T-helper 1 cell (primary cell): Measurements from ENCODE around the gene GRID1.

Source experiments
- DNase-seq, 5 donors: peaks; one replicate each; pipeline ENCODE4 v3.0.0-alpha.2; 2012 to 2020

Gene GRID1

DNA sequence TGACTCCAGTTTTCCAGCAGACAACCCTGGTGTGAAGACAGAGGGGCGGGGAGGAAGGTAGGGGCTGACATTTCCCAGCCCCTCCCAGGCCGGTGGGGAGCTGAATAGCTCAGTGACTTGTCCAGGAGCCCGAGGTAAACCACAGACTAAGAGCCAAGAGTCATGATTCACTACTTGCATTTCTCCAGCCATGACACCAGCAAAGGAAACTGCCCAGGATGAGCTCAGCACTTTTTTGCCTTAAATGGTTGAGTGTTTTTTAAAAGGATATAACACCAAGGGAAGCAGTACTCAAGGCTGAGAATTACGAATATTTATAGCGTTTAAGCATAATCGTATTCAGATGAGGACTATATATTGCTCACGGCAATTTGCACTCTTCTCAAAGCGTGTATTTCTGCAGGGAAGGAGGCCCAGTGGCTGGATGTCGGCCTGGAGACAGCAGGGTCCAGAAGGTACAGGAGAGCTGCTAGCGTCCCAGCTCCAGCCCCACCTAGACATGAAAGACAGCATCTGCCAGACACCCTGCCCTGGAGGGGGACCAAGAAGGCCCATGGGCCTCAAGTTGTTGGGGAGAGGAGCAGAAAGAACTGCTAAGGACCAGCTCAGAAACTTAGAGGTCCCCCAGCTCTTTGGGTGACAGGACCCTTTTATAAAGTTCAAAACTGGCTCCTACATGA, 141.4 kb downstream of the GRID1 start:
- DNase-seq, result no peak

DNA sequence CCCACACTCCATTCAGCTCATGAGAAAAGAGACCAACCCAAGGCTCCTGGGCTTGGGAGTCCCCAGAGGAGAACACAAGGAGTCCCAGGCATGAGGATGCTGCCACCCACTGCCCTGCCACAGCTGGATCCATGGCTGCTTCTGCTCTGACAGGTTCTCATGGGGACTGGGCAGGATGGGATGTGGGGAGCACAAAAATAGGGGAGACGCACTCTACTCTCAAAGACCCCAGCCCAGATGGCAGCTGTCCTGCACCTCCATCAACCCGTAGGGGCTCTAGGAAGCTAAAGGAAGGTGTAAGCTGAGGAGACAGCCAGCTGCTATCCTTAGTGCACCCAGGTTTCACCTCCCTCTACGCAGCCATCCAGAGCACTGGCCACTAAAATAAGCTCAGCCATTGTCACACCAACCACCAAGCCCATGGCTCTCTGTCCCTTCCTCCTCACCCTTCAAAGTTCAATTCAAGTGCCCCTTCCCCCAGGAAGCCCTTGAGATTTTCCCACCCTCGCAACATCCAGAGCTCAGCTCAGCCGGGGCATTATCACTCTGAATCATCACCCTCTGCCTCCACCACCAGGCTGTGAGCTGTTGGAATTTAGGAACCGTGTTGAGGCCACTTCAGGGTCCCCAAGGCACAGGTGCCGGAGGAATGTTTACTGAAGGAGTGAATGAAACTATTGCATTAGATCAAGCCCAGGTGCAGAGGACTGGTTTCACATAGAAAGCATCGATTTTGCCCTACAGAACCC, 142.1 kb downstream of the GRID1 start:
- no peak for DNase-seq

DNA sequence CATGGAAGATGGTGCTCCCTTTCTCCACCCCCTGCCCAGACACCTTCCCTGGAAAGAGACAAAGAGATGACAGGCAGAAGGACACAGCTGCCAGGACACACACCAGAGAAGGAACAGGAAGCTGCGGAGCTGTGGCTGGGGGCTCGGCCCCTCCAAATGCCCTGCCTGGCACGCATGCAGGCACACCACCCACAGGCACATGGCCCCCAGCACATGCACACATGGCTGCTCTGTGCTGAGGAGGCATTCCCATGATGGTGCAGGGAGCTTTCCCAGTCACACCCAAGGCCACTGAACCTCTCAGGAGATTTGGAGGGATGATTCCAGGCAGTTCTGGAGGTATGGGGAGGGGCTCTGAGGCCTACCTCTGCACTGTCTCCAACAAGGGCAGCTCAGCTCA, 143.3 kb downstream of the GRID1 start:
- no peak for DNase-seq

DNA sequence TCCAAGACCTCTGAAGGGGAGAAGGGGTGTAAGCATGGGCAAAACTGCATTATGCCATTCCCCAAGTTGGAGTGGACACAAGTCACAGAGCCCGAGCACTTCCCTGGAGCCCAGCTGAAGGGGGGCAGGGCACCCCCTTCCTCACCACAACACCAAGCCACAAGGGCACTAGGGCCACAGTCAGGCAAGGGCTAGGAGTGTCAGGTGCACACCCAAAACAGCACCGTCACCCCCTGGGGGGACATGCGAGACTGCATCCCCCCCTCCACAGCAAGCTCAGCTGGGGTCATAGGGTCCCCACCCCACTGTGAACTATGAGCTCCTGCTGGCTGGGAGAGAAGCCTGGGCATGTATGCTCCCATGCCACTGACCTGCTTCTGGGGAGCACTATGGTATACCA, 143.9 kb downstream of the GRID1 start:
- DNase-seq, result no peak

DNA sequence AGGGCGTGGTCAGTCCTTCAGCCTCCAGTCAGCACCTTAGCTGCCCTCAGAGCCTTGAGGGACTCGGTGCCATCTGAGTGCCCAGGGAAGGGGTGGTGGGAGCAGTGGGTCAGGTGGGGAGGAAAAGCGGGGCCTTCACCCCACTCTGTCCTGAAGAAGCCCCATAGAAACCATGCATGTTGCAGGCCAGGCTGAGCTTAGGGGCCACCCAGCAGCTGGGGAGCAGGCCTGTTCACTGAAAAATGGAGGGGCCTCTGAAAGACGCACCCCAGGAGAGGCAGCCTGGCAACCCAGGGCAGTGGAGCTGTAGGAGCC, 144.3 kb downstream of the GRID1 start:
- DNase-seq, result no peak

DNA sequence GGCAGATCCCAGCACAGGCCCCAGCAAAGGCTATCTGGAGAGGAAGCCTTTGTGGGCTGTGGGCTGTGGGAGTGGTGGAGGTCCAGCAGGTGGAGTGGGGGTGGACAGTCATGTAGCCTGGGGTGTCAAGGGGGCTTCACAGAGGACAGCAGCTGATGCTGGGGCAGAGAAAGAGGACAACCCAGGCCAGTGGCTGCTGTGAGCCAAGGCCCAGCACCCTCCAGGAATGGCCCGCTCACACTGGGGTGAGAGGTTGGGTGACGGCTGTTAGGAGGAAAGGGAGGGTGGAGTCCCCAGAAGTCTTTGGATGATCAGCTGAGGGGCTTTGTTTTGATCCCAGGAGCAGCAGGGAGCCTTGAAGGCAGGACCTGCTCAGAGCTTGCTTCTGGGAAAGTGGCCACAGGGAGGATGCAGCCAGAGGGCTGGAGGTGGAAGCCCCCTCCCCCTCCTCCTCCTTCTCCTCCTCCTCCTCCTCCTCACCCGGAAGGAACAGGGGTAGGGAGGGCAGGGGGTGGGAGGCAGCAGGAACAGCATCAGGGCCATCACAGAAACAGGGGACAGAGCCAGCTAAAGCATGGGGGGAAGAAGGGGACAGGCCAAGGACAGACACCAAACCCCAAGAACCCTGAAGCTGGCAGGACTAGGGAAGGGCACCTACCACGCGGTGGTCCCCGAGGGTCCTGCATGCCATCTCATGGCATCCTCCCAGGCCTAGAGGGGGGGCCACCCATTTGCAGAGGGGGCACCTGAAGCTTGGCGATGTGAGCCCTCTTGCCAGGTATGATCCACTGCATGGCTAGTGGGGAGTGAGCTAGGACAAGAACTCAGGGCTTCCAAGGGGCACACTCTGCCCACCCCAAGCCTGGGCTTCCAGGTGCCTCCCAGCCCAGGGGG, 144.9 kb downstream of the GRID1 start:
- no peak for DNase-seq

DNA sequence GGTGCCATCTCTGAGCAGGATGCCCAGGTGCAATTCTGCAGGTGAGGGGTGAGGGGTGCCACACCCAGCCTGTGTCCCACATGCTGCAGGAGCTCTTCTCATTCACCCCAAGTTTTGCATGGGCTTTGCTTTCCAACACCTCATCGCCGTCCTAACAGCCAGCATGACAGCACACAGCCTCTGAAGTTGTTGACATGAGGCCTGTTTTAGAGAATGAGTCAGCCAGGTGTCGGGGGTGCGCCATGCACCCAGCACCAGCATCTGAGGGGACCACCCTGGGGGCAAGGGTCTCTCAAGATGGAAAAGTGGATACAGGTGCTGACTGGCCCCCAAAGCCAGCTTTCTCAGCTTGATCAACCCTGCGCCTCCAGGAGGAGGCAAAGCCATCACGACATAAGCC, 146.0 kb downstream of the GRID1 start:
- no peak for DNase-seq

DNA sequence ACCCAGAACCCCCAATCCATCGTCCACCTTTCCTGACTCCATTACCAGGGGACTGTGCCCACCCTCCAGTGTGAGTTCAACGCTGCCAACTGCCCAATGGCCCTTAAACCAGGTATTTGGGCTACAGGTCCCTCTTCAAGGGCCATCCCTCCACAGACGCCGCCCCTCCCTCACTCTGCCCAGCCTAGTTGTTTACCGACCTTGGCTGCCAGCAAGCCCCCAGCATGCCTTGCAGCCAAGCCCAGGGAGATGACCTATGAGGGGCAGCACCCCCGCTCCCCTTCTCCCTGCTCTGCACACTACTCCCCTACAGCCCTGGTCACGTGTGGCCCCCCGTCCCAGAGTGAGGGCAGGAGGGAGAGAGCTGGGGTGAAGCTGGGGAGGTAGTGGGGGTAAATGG, 147.3 kb downstream of the GRID1 start:
- no peak for DNase-seq

DNA sequence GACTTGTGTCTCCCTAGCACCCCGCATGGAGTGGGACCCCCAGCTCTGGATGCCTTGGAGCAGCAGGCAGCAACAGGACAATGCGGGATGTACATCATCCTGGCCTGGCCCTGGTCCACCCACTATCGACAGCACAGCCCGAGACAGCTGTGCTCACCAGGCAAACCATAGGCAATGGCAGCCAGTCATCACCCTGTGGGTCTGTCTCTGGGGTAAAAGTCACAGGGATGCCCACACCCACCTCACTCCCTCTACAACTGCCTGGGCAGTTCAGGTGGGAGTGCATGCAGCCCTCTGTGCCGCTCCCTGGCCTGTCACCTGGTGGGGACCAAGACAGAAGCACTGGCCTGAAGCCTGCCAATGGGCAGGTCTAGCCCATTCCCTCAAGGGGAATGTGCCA, 147.8 kb downstream of the GRID1 start:
- no peak for DNase-seq

DNA sequence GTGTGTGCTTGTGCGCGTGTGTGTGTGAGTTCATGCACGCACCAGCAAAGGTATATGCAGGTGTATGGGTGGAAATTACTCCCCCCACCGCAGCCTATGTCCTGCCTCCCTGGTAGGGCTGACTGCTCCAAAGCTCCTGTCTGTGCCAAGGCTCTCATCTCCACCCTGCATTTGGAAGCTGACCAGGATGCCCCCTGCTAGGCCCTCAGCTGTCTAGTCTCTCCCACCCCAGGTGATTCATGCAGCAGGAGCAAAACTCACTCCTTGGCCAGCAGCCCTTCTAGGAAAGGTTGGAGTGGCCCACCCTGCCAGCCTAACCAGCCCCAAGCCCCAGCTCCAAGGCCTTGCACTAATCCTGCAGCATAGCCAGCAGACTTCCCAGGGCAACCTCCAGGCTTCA, 148.4 kb downstream of the GRID1 start:
- DNase-seq, result no peak

DNA sequence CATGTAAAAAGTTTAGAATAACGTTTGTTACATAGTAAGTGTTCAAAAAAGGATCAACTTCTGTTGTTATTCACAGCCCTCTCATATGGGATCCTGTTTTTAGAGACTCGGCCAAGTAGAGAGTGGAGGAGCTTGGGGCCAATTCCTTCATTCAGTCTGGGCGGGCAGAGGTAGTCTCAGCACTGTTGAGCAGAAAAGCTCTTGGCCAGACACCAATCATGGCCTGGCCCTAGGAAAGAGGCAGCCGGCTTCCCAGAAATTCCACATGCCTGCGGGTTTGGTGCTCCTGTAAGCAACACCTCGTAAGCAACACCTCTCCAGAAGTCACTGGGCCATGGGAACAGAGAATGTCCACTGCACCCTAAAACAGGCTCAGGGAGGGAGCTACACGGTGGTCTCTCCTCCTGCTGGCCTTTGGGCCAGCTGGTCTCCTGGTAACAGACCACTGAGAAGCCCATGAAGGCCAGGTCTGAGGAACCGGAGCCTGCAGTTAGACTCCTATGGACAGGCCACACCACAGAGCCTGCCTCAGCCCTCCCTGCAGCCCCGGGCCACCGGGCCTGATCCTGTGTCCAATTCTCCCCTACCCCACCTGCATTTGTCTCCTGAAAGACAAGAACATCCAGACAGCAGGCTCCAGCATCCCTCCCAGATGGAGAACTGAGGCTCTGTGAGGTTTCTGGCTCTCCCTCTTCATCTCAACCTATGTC, 149.1 kb downstream of the GRID1 start:
- DNase-seq, result no peak

DNA sequence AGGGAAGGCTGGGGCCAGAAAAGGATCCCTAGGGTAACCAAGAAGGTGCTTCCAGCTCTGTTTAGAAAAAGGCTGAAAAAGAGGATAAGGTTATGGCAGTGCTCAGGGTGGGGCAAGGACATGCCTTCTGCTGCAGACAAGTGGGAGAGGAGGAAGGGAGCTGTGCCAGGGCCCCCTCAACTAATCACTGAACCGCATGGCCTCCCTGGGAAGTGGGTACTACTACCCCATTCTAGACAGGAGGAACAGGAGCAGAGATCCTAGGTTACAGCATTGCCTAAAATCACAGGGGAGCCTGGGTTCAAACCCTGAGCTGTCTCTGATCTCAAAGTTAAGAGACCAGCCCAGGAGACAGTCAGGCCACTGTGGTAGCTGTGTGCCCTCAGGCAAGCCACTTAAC, 149.7 kb downstream of the GRID1 start:
- DNase-seq, result no peak

DNA sequence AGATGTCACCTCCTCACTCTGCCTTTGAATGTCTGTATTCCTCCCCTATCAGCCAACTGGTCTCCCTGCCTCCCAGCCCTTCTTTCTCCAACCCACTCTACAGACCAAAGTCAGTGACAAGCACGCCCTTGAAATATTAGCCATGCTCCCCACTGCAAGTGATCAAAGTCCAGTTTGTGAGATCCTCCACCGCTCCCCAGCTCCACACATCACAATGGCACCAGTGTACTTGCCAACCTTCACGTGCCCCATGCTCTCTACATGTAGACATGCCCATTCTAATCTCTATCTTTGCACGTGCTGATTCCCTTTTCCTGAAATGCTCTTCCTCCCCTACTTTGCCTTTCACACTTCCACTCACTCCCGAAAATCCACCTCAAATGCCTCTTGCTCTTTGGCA, 150.9 kb downstream of the GRID1 start:
- no peak for DNase-seq

DNA sequence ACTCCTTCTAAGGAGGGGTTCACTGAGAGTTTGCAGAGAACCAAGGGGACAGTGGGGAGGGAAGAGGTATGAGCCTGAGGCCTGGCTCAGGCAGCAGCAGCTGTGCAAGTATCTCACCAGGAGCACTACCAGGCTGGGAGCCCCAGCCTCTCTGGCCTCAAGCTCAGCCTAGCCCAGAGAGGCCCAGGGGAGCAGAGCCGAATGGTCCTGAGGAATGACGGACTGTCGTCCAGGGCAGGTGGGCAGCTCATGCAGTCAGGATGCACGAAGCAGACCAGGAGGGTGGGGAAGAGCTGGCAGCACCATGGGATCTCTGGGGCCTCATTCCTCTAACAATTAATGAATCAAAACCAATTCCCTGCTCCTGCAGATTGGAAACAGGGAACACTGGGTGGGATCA, 151.5 kb downstream of the GRID1 start:
- no peak for DNase-seq

DNA sequence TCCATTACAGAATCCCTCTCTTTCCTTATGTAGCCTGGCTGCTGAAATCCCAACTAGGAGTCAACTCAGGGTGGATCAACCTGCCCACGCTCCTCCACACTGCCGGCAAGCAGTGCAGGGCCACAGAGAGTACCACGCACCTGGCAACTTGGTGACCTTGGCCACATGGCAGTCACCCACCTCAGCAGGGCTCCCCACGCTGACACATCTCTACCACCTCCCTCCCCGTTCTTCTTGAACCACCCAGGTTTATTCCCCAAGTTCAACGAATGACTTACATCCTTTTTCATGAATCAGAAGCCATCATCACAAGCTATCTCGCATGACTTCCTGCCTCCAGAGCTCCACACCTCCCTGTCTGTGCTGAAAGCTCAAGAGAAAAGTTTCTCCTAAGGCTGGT, 153.4 kb downstream of the GRID1 start:
- no peak for DNase-seq

DNA sequence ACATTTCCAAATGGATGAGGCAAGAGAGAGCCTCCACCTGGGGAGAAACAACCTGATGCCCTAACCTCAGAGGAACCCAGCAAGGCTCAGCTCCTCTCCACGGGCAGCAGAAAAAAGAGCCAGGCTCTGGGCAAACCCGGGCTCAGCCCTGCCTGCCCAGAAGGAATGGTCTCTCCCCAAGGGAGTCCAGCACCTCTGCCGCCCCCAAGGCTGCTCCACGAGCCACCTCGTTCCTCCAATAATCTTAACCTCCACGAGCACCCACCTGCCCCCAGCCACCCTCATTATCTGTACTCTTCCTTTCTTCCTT, 154.2 kb downstream of the GRID1 start:
- DNase-seq, result no peak

DNA sequence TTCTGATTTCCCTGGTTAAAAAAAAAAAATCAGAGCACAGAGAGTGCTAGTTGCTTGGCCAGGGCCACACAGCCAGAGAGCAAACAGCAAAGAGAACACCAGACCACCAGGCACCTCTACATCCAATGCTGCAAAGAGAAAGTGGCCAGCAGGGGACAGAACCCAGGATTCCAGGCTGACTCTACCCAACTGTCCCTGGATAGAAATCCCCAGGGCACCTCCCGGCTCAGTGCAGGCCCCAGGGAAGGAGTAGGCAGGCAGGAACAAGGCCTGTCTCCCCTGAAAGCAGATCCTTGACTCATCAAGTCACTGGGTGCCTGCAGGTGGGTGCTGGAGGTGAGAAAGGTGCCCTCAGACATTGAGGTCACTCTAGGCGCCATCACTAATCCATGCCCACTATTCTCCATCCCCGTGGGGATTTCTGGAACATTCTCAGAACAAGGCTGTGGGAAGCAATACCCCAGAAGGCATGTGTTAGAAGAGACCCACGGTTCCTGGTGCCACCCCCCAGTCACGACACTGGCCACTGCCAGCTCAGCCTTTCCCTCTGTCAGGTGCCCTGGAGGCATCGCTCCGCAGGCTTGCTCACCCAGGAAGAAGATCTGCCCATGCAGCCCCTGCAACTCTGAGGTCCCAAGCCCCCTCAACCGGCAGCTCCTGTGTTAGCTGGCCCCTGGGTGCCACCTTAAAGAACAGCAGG, 154.8 kb downstream of the GRID1 start:
- no peak for DNase-seq

DNA sequence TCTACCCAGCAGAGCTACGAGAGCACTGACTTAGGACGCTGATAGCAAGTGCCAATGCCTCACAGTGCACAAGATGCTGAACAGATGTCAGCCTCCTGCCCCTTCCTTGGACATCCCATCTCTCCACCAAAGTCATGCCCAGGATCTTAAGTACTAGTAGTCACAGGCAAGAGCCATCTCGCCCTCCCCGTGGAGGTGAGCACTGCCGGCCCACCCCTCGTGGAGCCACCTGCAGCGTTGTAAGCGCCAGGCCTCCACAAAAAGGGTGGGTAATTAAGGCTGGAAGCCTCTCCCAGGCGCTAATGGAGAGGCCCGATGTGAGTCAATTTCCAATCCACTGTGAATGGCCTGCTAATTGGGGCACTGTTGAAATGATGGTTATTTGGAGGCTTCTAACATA, 156.2 kb downstream of the GRID1 start:
- no peak for DNase-seq

DNA sequence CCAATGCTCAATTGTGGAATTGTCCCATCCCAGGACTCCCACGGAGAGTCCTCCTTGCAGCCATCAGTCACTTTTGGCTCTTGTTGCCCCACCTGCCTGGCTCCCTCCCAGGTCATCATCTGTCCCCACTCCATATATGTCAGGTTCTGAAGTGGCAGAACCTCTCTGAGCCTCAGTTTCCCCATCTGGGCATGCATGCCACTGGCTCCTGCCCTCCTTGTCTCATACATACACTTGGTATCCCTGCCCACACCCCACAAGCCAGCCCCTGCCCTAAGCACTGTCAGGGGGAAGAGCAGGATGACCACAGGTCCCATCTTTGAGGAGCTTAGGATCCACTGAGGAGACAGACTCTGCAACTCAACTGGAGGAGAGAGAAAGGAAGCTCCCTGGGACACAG, 156.9 kb downstream of the GRID1 start:
- no peak for DNase-seq

DNA sequence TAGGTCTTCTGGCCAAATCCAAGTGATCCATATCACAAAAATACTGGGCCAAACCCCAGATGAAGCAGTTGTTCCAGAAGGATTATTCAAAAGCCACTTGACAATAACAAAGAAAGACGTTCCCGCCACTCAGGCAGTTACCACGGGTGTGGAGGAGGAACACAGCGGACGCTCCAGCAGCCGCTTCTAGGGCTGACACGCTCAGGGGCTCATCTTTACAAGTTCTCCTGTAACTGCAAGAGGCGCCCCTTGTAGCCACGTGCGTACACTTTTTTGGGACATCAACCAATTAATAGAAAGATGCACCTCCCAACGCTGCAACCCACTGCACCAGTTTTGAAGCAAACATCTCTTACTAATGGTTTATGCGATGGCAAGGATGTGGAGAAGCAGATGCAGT, 159.4 kb downstream of the GRID1 start:
- DNase-seq, result no peak

DNA sequence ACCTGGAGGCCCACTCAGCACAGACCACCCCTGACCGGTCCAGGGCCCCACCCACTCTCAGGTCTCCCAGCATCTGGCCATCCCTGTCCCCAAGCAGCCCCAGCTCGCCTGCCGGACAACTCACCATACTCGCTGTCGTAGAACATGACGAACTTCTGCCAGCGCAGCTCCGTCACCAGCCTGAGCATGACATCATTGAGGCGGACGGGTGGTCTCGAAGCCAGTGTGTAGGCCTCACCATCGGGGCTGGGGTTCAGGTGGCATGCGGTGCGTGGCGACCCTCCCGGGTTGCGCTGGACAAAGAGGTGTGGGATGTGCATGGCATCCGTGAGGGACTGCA, 160.4 kb downstream of the GRID1 start:
- no peak for DNase-seq

DNA sequence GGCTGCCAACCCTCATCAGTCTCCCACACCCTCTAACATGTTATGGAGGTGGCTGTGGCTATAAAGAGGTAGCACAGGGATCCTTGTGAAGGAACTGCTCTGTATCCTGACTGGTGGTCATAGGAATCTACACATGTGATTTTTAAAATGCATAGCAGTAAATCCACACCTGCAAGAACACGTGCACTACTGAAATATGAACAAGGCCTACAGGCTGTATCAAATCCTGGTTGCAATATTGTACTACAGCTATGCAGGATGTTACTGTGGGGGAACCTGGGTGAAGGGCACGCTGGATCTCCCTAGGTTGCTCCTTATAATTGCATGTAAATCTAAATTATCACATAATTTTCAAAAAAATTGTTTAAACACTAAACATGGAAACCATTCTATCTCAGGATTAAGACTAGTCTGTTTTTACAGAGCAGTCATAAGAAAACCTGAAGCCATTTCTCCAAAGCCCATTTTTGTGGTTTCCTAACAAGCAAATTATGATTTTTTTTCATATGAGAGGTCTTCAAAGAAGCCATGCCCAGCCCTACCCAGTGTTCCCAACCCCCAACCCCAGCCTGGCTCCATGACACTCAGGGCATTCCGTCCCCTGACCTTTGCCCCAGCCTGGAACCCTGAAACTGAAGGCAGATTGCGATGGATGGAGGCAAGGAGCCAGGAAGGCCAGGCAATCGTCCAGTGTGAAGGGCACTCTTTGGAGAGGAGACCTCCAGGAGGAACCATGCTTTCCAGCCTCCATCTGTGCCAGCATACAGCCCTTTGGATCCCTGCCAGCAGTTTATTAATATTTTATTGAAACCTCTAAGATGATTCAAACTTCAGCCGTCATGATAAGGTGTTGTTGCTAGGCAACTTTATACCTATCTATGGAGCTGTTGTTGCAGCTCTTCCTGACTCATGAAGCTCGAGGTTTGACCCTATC, 161.0 kb downstream of the GRID1 start:
- DNase-seq, result no peak
